ENCODE results near the gene MYL7. TPM values are rescaled to one million over a fixed set of nuclear protein-coding genes. Genes with fewer than 3 reads are reported as not detected.

MYL7 gene
- total and polyA plus RNA-seq, 12 donors: 146 to 6,323 (median 1,764) TPM

- no peaks in the 10 kb centered on the region for H3K27me3 ChIP-seq
- TF ChIP-seq CTCF (IDR thresholded peaks at IDR 0.05): no peak
- H3K9me3 ChIP-seq: no peaks in the 10 kb centered on the region
- intact Hi-C loops (cut with DNase I): no loop called here
- H3K27ac ChIP-seq: no peak overlapping the region
- ATAC-seq: no peak
- H3K4me1 ChIP-seq: peaks cover 0 to 29% (median 11%) of the 10 kb centered on the region in 9 donors
- H3K4me3 ChIP-seq: no peak overlapping the region
- peaks cover 0 to 88% (median 3%) of the 10 kb centered on the region in 9 donors for H3K36me3 ChIP-seq
- no peak for DNase-seq
- 88 to 90% methylated on average over 33 to 34 of the region's 34 CpGs for WGBS, 2 donors
Measured at GRCh38 chr7:44112997-44113763, 28.0 kb downstream of the MYL7 start.

GRCh38 chr7:44112231-44112996, 28.7 kb downstream of the MYL7 start:
- Histone ChIP-seq H3K9me3 (no peaks in the 10 kb centered on the region), H3K36me3 (peaks cover 0 to 87% (median 3%) of the 10 kb centered on the region in 9 donors), H3K4me3 (no peak overlapping the region), H3K27me3 (no peaks in the 10 kb centered on the region), H3K27ac (no peak overlapping the region), H3K4me1 (peaks cover 0 to 29% (median 11%) of the 10 kb centered on the region in 9 donors)
- 71 to 72% methylated on average over 41 of the region's 41 CpGs for WGBS, 2 donors
- TF ChIP-seq CTCF (IDR thresholded peaks at IDR 0.05): no peak
- ATAC-seq (no peak), DNase-seq (no peak)
- intact Hi-C loops (cut with DNase I): no loop called here

GRCh38 chr7:44111761-44112160, 29.4 kb downstream of the MYL7 start:
- Histone ChIP-seq H3K9me3 (no peaks in the 10 kb centered on the region), H3K36me3 (peaks cover 0 to 86% (median 3%) of the 10 kb centered on the region in 9 donors), H3K4me1 (peaks cover 0 to 29% (median 11%) of the 10 kb centered on the region in 9 donors), H3K4me3 (no peak overlapping the region), H3K27ac (no peak overlapping the region), H3K27me3 (no peaks in the 10 kb centered on the region)
- DNase-seq (no peak), ATAC-seq (no peak)
- 90 to 94% methylated on average over 16 of the region's 16 CpGs for WGBS, 2 donors
- TF ChIP-seq CTCF (IDR thresholded peaks at IDR 0.05): no peak
- intact Hi-C loops (cut with DNase I): no loop called here

- peaks cover 0 to 78% (median 3%) of the 10 kb centered on the region in 9 donors for H3K36me3 ChIP-seq
- no peak for ATAC-seq
- H3K4me1 ChIP-seq: peaks cover 0 to 33% (median 11%) of the 10 kb centered on the region in 9 donors
- no peak for TF ChIP-seq CTCF (IDR thresholded peaks at IDR 0.05)
- DNase-seq: no peak
- H3K27ac ChIP-seq: no peak overlapping the region
- intact Hi-C loops (cut with DNase I): no loop called here
- peaks cover 0 to under 1% (median 0%) of the 10 kb centered on the region in 7 donors for H3K27me3 ChIP-seq
- no peaks in the 10 kb centered on the region for H3K9me3 ChIP-seq
- H3K4me3 ChIP-seq: no peak overlapping the region
- 74 to 78% methylated on average over 27 of the region's 27 CpGs for WGBS, 2 donors
Measured at GRCh38 chr7:44110719-44111635, 30.2 kb downstream of the MYL7 start.

Data from heart right ventricle (tissue), 16 donors.